GM21390 (cell line): ENCODE measurements around the gene TAF4.

Experiments
- ATAC-seq: cut with Tn5 transposase; IDR thresholded peaks from one replicate; pipeline ENCODE4 v1.9.1; 2021; ENCODE audit not compliant: unreplicated experiment

The TAF4 gene

GRCh38 chr20:61966492-61967244 lies 99.0 kb downstream of the TAF4 start:
- ATAC-seq, result no peak

DNA sequence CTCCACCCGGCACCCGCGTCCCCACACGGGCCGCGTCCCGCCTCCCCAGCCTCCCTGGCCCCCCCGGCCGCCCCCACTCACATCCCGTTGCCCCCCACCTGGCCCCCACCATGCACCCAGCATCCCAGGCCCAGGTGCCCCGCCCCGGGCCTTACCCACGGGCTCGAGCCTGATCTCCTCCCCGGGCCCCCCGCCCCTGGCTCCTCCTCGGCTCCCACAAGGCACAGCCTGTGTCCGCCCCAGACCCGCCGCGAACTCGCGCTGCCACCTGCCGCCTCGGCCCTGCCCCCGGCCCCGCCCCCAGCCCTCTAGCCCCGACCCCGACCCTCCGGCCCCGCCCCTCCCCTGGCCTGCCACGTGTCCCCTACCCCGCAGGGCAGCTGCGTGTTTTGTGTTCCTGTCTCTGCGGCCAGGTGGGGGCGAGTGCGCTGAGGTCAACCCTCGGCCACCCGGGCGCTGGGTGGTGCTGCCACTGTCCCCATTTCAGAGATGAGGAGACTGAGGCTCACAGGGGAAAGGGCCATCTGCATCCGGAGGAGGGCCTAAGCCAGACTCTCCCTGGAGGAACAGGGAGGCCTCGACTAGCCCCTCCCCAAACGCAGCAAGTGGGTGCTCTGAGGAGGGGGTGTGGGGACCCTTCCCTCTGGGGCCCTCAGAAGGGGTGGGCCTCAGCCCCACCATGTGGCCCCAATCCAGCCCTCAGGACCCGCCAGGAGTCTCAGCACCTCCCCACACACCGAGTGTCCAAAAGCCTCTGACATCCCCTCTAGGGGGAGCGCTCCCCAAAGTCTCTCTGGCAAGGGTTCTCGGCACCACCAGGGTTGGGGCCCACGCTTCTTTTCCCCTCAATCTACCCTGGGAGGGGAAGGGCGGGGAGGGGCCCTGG lies 99.8 kb downstream of the TAF4 start:
- ATAC-seq, result no peak

DNA sequence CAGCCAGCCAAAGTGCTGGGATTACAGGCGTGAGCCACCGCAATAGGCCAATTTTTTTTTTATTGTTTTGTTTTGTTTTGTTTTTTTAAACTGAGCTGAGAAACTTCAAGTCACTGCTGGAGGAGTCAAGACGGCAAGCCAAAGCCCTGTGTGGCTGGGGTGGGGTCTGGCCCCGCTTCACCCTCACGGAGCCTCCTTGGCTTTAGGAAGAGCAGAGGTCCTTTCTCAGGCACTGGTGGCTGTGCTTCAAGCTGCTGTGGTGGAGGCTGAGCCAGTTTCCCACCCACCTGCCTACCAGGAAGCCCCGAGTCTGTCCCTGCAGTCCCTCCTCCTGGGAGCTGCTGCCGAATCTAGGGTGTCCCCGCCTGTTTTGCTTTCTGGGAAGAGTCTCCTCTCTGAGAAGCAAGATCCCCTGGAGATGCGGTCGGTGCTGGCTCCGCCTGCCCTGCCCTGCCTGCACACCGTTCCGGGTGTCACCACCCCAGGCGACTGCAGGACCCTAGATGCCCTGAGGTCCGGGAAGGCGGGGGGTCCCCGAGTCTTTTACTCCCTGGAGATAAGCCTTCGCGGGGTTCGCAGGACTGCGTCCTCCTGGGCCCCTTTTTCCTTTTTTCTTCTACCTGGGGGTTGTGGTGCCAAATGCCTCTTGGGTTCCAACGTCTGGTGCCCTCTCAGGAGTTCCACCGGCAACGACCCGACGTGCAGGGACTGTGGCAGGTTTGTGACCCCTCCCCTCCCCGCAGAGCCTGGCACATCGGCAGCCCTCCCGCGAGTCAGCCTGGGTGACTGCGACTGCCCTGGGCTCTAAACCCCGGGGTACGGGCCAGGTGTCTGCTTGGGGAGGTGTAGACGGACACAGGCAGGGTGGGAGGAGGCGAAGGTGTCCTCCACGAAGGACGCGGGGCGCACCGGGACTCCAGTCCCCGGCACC lies 100.7 kb downstream of the TAF4 start:
- ATAC-seq, result no peak

DNA sequence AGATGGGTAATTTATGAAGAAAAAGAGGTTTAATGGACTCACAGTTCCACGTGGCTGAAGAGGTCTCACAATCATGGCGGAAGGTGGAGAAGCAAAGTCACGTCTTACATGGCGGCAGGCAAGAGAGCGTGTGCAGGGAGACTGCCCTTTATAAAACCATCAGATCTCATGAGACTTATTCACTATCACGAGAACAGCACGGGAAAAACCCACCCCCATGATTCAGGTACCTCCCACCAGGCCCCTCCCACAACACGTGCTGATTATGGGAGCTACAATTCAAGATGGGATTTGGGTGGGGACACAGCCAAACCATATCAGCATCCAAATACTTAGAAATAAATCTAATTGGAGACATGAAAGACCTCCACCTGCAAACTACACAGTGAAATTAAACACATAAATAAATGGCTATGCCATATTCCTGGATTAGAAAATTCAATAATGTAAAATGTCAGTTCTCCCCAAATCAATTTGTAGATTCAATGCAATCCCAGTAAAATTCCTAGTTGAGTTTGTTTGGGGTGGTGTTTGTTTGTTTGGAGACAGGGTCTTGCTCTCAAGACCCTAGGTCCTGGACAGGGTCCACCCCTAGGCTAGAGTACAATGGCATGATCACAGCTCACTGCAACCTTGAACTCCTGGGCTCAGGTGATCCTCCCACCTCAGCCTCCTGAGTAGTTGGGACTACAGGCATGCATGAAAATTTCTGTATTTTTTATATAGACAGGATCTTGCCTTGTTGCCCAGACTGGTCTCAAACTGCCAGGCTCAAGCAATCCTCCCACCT lies 101.6 kb downstream of the TAF4 start:
- ATAC-seq, result no peak

- no peak for ATAC-seq
These were observed 102.5 kb downstream of the TAF4 start for GRCh38 chr20:61963149-61963548.

- no peak for ATAC-seq
These were observed 104.8 kb downstream of the TAF4 start for GRCh38 chr20:61960836-61961235.

- ATAC-seq, result no peak
These were observed 106.6 kb downstream of the TAF4 start for GRCh38 chr20:61958773-61959700.

DNA sequence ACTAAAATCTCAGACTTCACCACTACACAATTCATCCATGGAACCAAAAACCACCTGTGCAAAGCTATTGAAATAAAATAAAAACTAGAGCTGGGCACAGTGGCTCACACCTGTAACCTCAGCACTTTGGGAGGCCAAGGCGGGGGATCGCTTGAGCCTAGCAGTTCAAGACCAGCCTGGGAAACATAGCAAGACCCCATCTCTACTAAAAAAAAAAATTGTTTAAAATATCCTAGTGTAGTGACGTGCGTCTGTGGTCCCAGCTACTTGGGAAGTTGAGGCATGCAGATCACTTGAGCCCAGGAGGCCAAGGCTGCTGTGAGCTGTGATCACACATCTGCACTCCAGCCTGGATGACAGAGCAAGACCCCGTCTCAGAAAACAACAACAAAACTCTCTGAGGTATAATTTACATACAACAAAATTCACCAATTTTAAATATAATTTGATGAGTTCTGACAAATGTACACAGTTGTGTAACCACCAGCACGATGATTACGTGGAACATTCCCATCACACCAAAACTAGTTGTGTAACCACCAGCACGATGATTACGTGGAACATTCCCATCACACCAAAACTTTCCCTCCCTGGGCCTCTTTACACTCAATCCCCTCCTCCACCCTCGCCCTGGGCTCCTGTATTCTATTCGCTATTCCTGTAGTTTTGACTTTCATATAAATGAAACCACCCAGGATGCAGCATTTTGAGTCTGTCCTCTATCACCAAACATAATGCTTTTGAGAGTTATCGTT lies 107.5 kb downstream of the TAF4 start:
- no peak for ATAC-seq

GRCh38 chr20:61956396-61957342 lies 109.0 kb downstream of the TAF4 start:
- no peak for ATAC-seq

- ATAC-seq, result no peak
These were observed 109.8 kb downstream of the TAF4 start for GRCh38 chr20:61955668-61956395.

DNA sequence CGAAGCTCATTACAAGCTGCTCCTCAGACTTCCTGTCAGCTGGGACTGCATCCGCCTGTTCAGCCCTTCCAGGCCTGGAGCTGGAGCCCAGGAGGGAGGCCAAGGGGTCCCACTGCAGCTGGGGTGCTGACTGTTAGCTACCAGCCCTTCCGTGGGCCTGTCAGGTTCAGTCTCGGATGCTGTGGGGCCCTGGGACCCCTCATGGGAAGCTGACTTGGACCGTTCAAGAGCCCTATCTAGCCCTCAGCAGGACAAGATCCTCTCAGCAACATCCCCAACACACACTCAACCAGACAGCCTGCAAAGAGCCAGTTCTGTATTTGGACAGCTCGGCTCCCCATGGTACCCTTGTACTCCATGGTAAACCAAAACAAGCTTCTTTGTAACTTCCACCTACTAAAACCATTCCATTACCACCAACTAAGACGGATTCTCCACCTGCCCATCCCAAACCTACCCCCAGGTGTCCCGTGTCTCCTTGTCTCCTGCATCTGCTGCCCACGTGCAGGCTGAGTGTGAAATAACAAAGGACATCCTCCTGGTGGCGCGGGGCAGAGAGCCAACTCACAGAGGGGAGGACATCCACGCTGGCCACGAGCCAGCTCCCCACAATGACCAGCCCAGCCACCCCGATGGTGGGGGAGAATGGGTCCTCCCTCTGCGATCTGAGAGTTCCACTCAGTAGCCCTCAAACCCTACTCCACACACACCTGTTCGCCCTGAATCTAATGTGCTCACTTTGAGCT lies 111.2 kb downstream of the TAF4 start:
- ATAC-seq, result no peak

DNA sequence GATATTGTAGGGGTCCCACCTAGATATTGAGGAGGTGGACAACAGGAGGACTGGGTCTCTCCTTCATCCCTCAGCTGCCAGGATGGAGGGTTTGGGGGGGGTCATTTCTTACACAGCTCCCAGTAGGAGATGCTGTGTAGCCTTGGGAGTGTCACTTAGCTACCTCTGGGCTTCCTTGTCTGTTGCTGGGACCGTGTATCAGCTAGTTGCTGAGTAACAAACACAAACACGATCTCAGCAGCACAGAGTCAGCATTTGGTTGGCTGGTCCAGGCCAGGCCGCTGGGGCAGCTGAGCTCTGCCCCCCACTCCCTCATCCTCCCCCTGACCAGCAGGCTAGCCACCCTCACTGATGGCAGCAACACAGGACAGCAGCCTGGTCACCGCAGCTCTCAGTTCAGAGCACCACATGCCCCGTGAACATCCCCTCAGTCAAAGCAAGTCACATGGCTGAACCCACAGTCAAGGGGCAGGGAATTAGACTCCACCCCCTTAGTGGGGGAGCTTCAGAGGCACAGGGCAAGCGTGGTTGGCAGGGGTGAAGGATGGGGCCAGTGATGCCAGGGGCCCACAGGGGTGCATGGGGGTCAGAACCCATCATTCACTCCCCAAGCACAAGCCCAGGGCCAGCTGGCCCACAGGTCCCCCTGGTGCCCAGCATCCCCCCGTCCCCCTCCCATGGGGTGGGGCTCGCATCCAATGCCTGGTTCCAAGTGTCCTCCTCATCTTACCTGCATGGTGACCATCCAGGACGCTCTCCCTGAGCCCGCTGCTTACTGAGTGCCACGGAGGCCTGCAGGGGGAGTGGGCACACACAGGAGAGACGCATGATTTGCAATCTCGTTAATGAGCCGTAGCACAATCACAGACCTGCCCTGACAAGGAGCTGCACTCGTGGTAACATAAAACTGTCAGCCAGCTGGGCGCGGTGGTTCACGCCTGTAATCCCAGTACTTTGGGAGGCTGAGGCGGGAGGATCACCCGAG lies 112.4 kb downstream of the TAF4 start:
- ATAC-seq, result no peak

- no peak for ATAC-seq
These were observed 113.8 kb downstream of the TAF4 start for GRCh38 chr20:61951695-61952533.

GRCh38 chr20:61950641-61951071 lies 115.0 kb downstream of the TAF4 start:
- no peak for ATAC-seq
